Measurements from ENCODE around the gene CGB1.
"Not testable (repeated sequence)": the region's sequence is repeated elsewhere in the genome, so short reads cannot be mapped to it uniquely, and the experiment has no call there.

GRCh38 chr19:49043548-49043947 is 6.9 kb upstream of the CGB1 start, which contains the start of gene CGB5:
- TF ChIP-seq CTCF (IDR thresholded peaks at IDR 0.05; ENCODE audit: low read depth, low read length, poor library complexity, severe bottlenecking); EZH2phosphoT487 (IDR thresholded peaks at IDR 0.05; ENCODE audit: borderline replicate concordance, low read length): not testable (repeated sequence)

All from DOHH2 (cell line).